GM18502 (cell line): ENCODE data around the gene GIMAP1.

Experiments used
- ATAC-seq: cut with Tn5 transposase; IDR thresholded peaks from one replicate; pipeline ENCODE4 v1.9.1; 2021; ENCODE audit warnings: mild to moderate bottlenecking; ENCODE audit not compliant: unreplicated experiment, poor library complexity

Gene GIMAP1

DNA sequence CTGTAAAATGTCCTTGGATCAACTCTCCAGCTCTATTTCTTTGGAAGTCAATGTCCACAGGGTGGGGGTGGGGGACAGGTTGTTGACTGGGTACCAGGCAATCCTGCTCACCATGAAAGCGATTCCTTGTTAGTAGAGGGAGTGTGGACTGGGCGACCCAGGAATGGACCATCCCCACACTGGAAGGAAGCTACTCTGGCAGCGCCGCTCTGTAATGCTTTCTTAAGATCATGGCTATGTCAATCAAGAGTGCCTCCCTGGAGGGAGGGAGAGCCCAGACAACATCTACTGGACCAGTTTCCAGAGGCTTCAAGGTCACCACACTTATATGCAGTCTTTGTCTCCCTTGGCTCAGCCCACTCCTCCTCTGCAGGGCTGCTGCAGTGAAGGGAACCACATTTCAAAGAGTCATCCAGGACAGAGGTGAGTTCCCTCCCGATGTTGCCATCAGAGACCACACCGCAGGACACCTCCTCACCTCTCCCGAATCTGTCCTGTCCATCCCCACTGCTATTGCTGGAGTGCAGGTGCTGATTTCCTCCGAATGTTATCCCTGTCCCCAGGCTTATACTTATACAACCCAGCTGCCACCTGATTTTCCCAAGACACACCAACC, 27.7 kb downstream of the GIMAP1 start:
- no peak for ATAC-seq

DNA sequence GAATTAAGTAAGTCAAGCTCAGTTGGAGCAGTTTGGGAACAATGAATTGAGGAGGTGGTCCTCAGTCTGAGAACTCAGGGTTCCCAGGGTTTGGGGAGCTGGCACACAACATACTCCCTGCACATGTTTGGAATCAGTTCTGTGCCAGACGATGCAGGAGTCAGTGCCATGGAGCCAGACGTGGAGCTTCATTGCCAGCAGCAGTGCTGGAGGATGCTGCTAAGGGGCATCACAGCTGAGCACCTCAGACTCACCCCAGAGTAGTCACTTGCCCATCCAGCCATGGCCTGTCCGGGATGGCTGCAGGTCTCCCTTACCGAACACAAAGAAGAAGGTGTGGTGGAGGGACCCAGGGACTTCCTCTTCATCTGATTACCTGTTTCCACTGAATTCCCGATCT, 28.7 kb downstream of the GIMAP1 start:
- ATAC-seq, result no peak

GRCh38 chr7:150745876-150746275, 29.5 kb downstream of the GIMAP1 start:
- no peak for ATAC-seq

DNA sequence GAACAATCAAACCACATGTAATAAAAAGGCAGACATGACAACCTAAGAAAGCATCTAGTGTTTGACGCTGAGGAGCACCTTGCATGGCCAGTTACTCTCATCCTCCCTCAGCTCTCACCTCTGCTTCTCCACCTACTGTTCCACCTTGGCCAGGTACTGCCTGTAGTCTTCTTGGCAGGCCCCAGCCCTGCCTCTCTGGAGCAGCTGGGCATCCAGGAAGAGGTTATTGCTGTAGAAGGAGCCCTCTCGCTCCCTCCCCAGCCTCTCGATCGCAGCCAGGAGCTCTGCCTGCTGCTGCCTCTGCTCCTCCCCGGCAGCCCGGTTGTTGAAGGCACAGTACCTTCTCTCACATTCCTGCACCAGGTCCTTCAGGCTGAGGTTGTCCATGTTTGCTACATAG, 30.5 kb downstream of the GIMAP1 start:
- ATAC-seq, result no peak

GRCh38 chr7:150748376-150748775, 32.0 kb downstream of the GIMAP1 start:
- no peak for ATAC-seq

- ATAC-seq, result no peak
Measured at GRCh38 chr7:150751702-150752101, 35.3 kb downstream of the GIMAP1 start.

GRCh38 chr7:150753239-150753638, 36.8 kb downstream of the GIMAP1 start:
- ATAC-seq, result no peak

DNA sequence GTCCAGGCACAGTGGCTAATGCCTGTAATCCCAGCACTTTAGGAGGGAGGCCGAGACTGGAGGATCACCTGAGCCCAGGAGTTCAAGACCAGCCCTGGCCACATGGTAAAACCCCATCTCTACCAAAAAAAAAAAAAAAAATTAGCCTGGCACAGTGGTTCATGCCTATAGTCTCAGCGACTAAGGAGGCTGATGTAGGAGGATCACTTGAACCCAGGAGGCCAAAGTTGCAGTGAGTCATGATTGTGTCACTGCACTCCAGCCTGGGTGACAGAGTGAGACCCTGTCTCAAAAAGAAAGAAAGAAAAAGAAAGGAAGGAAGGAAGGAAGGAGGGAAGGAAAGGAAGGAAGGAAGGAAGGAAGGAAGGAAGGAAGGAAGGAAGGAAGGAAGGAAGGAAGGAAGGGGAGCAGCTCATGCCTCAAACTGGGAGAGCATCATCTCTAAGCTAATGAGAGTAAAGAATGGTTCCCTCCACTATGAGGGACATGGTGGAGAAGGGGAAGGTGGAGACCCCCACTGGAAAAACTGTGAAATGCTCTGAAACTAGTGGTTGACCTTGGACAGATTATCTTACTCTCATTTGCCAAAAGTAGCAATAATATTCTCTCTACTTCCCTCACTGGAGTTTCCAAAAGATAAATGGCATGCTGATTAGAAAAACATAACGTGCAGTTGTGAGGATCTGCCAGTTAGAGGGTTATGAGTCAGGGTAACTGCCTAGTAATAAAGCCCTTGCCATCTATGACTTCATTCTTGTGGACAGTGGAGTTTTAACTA, 37.6 kb downstream of the GIMAP1 start:
- ATAC-seq, result peak; percentile 45

GRCh38 chr7:150754951-150755350, 38.5 kb downstream of the GIMAP1 start:
- ATAC-seq, result no peak

DNA sequence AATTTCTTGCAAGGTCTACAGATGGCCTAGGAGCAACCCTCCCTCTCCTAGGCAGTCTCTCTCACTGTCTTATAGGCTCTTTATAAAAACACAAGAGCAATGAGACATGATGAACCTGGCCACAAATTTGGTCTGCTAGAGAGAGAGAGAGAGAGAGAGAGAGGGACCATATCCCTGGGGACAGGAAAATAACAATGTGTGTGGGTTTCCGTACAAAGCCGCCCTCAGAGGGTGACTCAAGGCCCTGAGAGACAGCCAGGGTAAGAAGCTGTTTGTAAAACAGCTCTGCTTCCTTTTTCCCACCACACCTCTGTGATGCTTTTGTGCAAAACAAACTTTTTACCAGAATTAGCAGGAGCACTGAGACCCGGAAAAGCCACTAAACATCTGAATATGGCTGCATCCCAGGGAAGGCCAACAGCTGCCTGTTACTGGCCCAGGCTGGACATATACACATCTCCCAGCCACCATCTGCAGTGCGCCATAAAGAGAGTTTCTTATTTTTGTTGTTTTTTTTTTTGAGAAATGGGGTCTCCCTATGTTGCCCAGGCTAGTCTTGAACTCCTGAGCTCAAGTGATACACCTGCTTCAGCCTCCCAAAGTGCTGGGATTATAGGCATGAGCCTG, 39.2 kb downstream of the GIMAP1 start:
- no peak for ATAC-seq

DNA sequence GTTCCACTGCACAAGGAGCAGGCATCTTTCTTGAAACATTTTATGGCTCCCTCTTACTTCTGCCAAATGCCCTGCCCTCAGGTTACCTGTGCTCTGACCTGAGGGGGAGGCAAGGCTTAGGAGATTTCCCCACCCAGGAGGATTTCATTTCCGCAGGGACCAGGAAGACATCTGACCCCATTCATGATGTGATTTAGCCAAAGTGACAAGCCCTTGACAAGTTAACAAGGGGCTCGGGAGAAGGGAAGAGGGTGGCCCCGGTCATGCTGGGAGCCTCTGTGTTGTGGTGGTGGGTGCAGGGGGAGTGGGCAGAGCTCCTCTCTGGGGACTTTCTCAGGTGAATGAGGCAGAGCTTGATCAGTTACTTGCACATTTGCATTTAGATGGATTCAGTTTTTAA, 39.8 kb downstream of the GIMAP1 start:
- no peak for ATAC-seq

- ATAC-seq, result no peak
Measured at GRCh38 chr7:150756858-150757257, 40.4 kb downstream of the GIMAP1 start.

- no peak for ATAC-seq
Measured at GRCh38 chr7:150759479-150759878, 43.1 kb downstream of the GIMAP1 start.

- no peak for ATAC-seq
Measured at GRCh38 chr7:150766334-150766709, 49.9 kb downstream of the GIMAP1 start.

DNA sequence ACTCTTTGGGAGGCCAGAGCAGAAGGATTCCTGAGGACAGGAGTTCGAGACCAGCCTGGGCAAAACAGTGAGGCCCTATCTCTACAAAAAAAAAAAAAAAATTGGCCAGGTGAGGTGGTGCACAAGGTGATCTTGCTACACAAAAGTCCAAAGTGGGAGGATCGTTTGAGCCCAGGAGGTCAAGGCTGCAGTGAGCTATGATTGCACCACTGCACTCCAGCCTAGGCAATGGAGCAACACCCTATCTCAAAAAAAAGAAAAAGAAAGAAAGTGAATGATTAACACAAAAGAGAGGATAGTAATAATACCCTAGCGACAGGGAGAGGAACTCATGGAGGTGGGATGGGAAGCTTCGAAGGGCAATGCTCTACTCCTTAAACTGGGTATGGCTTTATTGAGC, 53.4 kb downstream of the GIMAP1 start:
- no peak for ATAC-seq
